GM23338 (cell line): Measurements from ENCODE around the gene CHRM5. TPM values are rescaled to one million over a fixed set of nuclear protein-coding genes. Genes with fewer than 3 reads are reported as not detected.

Source experiments
- ATAC-seq: fragments of 200-7000 bp; cut with Tn5 transposase; 3 replicates; pipeline ENCODE4 v1.9.1; 2020
- DNase-seq: peaks from one replicate; pipeline ENCODE4 v3.0.0-alpha.2; 2015; ENCODE audit warnings: low spot score
- H2AFZ ChIP-seq: fragments of 200-600 bp; sonication (generic); 2 replicates; pipeline ENCODE4 v1.8.0; 2016; ENCODE audit warnings: antibody characterized with exemption, mild to moderate bottlenecking, moderate library complexity
- H3F3A ChIP-seq: fragments of 200-600 bp; sonication (generic); replicated peaks from 2 replicates; pipeline ENCODE4 v1.8.0; 2017; ENCODE audit warnings: antibody characterized with exemption, mixed run types, low read depth
- H3K27ac ChIP-seq: fragments of 200-600 bp; sonication (generic); 2 replicates; pipeline ENCODE4 v1.6.1; 2016; ENCODE audit warnings: low read depth
- H3K27me3 ChIP-seq: fragments of 200-600 bp; sonication (generic); 2 replicates; pipeline ENCODE4 v1.8.0; 2016; ENCODE audit warnings: mild to moderate bottlenecking, mixed run types, moderate library complexity; ENCODE audit not compliant: insufficient read depth
- H3K36me3 ChIP-seq: fragments of 200-600 bp; sonication (generic); 2 replicates; pipeline ENCODE4 v1.8.0; 2016; ENCODE audit warnings: mild to moderate bottlenecking; ENCODE audit not compliant: insufficient read depth
- H3K4me1 ChIP-seq: fragments of 200-600 bp; sonication (generic); 2 replicates; pipeline ENCODE4 v1.8.0; 2016; ENCODE audit warnings: mild to moderate bottlenecking, moderate library complexity; ENCODE audit not compliant: insufficient read depth
- H3K4me2 ChIP-seq: fragments of 200-600 bp; sonication (generic); 2 replicates; pipeline ENCODE4 v1.7.1; 2017; ENCODE audit warnings: mixed run types
- H3K4me3 ChIP-seq: fragments of 200-600 bp; sonication (generic); 2 replicates; pipeline ENCODE4 v1.6.1; 2016; ENCODE audit warnings: mixed run types
- H3K79me2 ChIP-seq: fragments of 200-600 bp; sonication (generic); replicated peaks from 2 replicates; pipeline ENCODE4 v1.8.0; 2017; ENCODE audit warnings: mild to moderate bottlenecking; ENCODE audit not compliant: insufficient read depth
- H3K9me2 ChIP-seq: fragments of 200-600 bp; sonication (generic); 2 replicates; pipeline ENCODE4 v1.8.0; 2017; ENCODE audit not compliant: insufficient read depth
- H4K20me1 ChIP-seq: fragments of 200-600 bp; sonication (generic); replicated peaks from 2 replicates; pipeline ENCODE4 v1.8.0; 2017; ENCODE audit warnings: mild to moderate bottlenecking; ENCODE audit not compliant: insufficient read depth
- H3K27ac Mint-ChIP-seq: 2 replicates; pipeline ENCODE4 v1.8.0; 2020; ENCODE audit warnings: inconsistent platforms, mild to moderate bottlenecking, moderate library complexity, mixed read lengths
- H3K27me3 Mint-ChIP-seq: 3 replicates; pipeline ENCODE4 v1.8.0; 2022; ENCODE audit warnings: low read depth, mild to moderate bottlenecking, moderate library complexity, mixed read lengths, inconsistent platforms; ENCODE audit not compliant: insufficient read depth, poor library complexity
- H3K36me3 Mint-ChIP-seq: 3 replicates; pipeline ENCODE4 v1.8.0; 2021; ENCODE audit warnings: low read depth, mild to moderate bottlenecking, inconsistent platforms, moderate library complexity, mixed read lengths
- H3K4me1 Mint-ChIP-seq: 3 replicates; pipeline ENCODE4 v1.8.0; 2020; ENCODE audit warnings: mild to moderate bottlenecking, inconsistent platforms, mixed read lengths
- H3K4me3 Mint-ChIP-seq: 3 replicates; pipeline ENCODE4 v1.8.0; 2021; ENCODE audit warnings: moderate library complexity, mild to moderate bottlenecking, inconsistent platforms, mixed read lengths
- H3K9me3 Mint-ChIP-seq: 3 replicates; pipeline ENCODE4 v1.8.0; 2020; ENCODE audit warnings: moderate library complexity, mild to moderate bottlenecking, inconsistent platforms, mixed read lengths
- CREB1 ChIP-seq: fragments of 250-450 bp; sonication (Bioruptor Pico); IDR thresholded peaks from 2 replicates; pipeline ENCODE4 v1.5.0; 2020; ENCODE audit warnings: low read depth, mild to moderate bottlenecking, moderate library complexity
- CTCF ChIP-seq, 2 experiments: fragments of 200-600 bp in 1 of 2; sonication (generic) in 1 of 2; conservative IDR thresholded peaks; 2 replicates each; pipeline versions ENCODE4 v1.5.1 to v1.6.1; 2016 to 2017; ENCODE audit warnings: antibody characterized with exemption in 2 of 2, low read depth in 2 of 2, mild to moderate bottlenecking in 2 of 2, moderate library complexity in 1 of 2
- ETS1 ChIP-seq: IDR thresholded peaks from 2 replicates; pipeline ENCODE4 v1.6.1; 2016; ENCODE audit warnings: antibody characterized with exemption
- EZH2 ChIP-seq: fragments of 200-600 bp; sonication (generic); IDR thresholded peaks from one replicate; pipeline ENCODE4 v1.8.0; 2017; ENCODE audit warnings: antibody characterized with exemption, mild to moderate bottlenecking, low read depth; ENCODE audit not compliant: unreplicated experiment
- EZH2phosphoT487 ChIP-seq: fragments of 200-600 bp; sonication (generic); IDR thresholded peaks from one replicate; pipeline ENCODE4 v1.8.1; 2018; ENCODE audit warnings: antibody characterized with exemption; ENCODE audit not compliant: unreplicated experiment
- JUNB ChIP-seq: IDR thresholded peaks from one replicate; pipeline ENCODE4 v1.6.1; 2016; ENCODE audit warnings: antibody characterized with exemption; ENCODE audit not compliant: unreplicated experiment
- NANOG ChIP-seq: IDR thresholded peaks from 2 replicates; pipeline ENCODE4 v1.6.1; 2016; ENCODE audit warnings: antibody characterized with exemption, borderline replicate concordance
- POLR2AphosphoS5 ChIP-seq: IDR thresholded peaks from 2 replicates; pipeline ENCODE4 v1.6.1; 2016; ENCODE audit warnings: antibody characterized with exemption, low read depth
- REST ChIP-seq: IDR thresholded peaks from one replicate; pipeline ENCODE4 v1.6.1; 2018; ENCODE audit warnings: antibody characterized with exemption; ENCODE audit not compliant: unreplicated experiment
- STAT1 ChIP-seq: IDR thresholded peaks from one replicate; pipeline ENCODE4 v1.6.1; 2016; ENCODE audit warnings: antibody characterized with exemption; ENCODE audit not compliant: unreplicated experiment
- ZNF114 ChIP-seq: fragments of 250-450 bp; sonication (Bioruptor Pico); IDR thresholded peaks from 2 replicates; pipeline ENCODE4 v1.5.0; 2020; ENCODE audit warnings: mild to moderate bottlenecking, moderate library complexity
- ZNF331 ChIP-seq: fragments of 250-450 bp; sonication (Bioruptor Pico); IDR thresholded peaks from 2 replicates; pipeline ENCODE4 v1.5.0; 2020; ENCODE audit warnings: low read depth, mild to moderate bottlenecking, moderate library complexity
- polyA plus RNA-seq: library from polyadenylated mRNA; unstranded; fragments of >200 nt; fragmentation: Nextera tagmentation; extraction: Ambion mirVana; gene quantifications from 2 replicates; pipeline ENCODE4 v1.2.1, GENCODE V29; 2016
- total RNA-seq: library from RNA; depleted of rRNA; stranded (reverse); fragments of >200 nt; shearing (Covaris generic); gene quantifications from 2 replicates; pipeline ENCODE4 v1.2.3, GENCODE V29; 2014

CHRM5 gene
- total and polyA plus RNA-seq, 2 experiments from 2014 or later, result not detected

GRCh38 chr15:33959844-33960548 lies 8.3 kb upstream of the CHRM5 start (continued):
- TF ChIP-seq CTCF (conservative IDR thresholded peaks at IDR 0.05; ENCODE audit: low read depth in 2 of 2), result no peak

GRCh38 chr15:33960549-33960935 lies 7.8 kb upstream of the CHRM5 start:
- no peak overlapping the region for H3K4me3 Mint-ChIP-seq
- no peaks in the 10 kb centered on the region for H3F3A ChIP-seq
- H3K36me3 Mint-ChIP-seq, result no peaks in the 10 kb centered on the region
- H3K27me3 Mint-ChIP-seq, result no peaks in the 10 kb centered on the region
- DNase-seq (no peak), ATAC-seq (no peak)
- no peaks in the 10 kb centered on the region for H3K4me1 ChIP-seq
- no peaks in the 10 kb centered on the region for H3K79me2 ChIP-seq
- no peak overlapping the region for H3K27ac ChIP-seq
- 0 out of 2 replicates have a peak, but pooled peaks cover 2% of the 10 kb centered on the region for H4K20me1 ChIP-seq
- H3K9me2 ChIP-seq, result no peaks in the 10 kb centered on the region
- no peak overlapping the region for H2AFZ ChIP-seq
- H3K27ac Mint-ChIP-seq, result no peak overlapping the region
- no peak overlapping the region for H3K4me2 ChIP-seq
- no peak overlapping the region for H3K4me3 ChIP-seq
- H3K9me3 Mint-ChIP-seq, result no peaks in the 10 kb centered on the region
- H3K36me3 ChIP-seq, result no peaks in the 10 kb centered on the region
- no peaks in the 10 kb centered on the region for H3K27me3 ChIP-seq
- H3K4me1 Mint-ChIP-seq, result no peaks in the 10 kb centered on the region; the same call in 2 of the 3 replicates
- TF ChIP-seq STAT1, result no peak
- no peak for TF ChIP-seq ZNF114 (CRISPR knock-in tag)
- no peak for TF ChIP-seq REST
- TF ChIP-seq JUNB, result no peak
- no peak for TF ChIP-seq EZH2
- TF ChIP-seq EZH2phosphoT487, result no peak
- no peak for TF ChIP-seq ETS1
- TF ChIP-seq NANOG, result no peak
- no peak for TF ChIP-seq POLR2AphosphoS5
- no peak for TF ChIP-seq CTCF (conservative IDR thresholded peaks at IDR 0.05; ENCODE audit: low read depth in 2 of 2)
- TF ChIP-seq ZNF331 (CRISPR knock-in tag), result no peak
- TF ChIP-seq CREB1 (CRISPR knock-in tag), result no peak
